Measurements from ENCODE around the gene HOXA2. TPM values are rescaled to one million over a fixed set of nuclear protein-coding genes. Genes with fewer than 3 reads are reported as not detected.

Gene HOXA2
- total and polyA plus RNA-seq, 2 of the 13 experiments (the other 11 are each of a cell fraction or from before 2014, with no cell fraction given): 0.22 to 0.29 TPM

GRCh38 chr7:27091105-27091504 is 11.4 kb downstream of the HOXA2 start (continued):
- TF ChIP-seq YY1 (IDR thresholded peaks at IDR 0.05; ENCODE audit: insufficient read depth, insufficient replicate concordance, low read depth, low read length): no peak
- no peak for TF ChIP-seq LCORL (IDR thresholded peaks at IDR 0.05)
- TF ChIP-seq LCORL (CRISPR knock-in tag; IDR thresholded peaks at IDR 0.05): no peak
- TF ChIP-seq ZBTB43 (CRISPR knock-in tag; conservative IDR thresholded peaks at IDR 0.05): no peak
- TF ChIP-seq TBX3 (IDR thresholded peaks at IDR 0.05; ENCODE audit: borderline replicate concordance): peak; percentile 26; the same call in 1 of the 2 replicates
- no peak for TF ChIP-seq HNF4A (CRISPR knock-in tag; IDR thresholded peaks at IDR 0.05)
- TF ChIP-seq RXRA (CRISPR knock-in tag; IDR thresholded peaks at IDR 0.05): peak; percentile 40; the same call in 1 of the 2 replicates
- no peak for TF ChIP-seq ZNF337 (CRISPR knock-in tag; IDR thresholded peaks at IDR 0.05; ENCODE audit: borderline replicate concordance, low read depth)
- TF ChIP-seq ETS1 (CRISPR knock-in tag; IDR thresholded peaks at IDR 0.05): no peak
- TF ChIP-seq BCL6 (CRISPR knock-in tag; IDR thresholded peaks at IDR 0.05): peak; percentile 61; the same call in 1 of the 2 replicates
- no peak for TF ChIP-seq KIAA2018 (CRISPR knock-in tag; IDR thresholded peaks at IDR 0.05; ENCODE audit: borderline replicate concordance)
- no peak for TF ChIP-seq ZNF232 (CRISPR knock-in tag; IDR thresholded peaks at IDR 0.05; ENCODE audit: borderline replicate concordance)
- TF ChIP-seq SKI (IDR thresholded peaks at IDR 0.05; ENCODE audit: partially characterized antibody): peak; percentile 54
- TF ChIP-seq ZNF790 (CRISPR knock-in tag; IDR thresholded peaks at IDR 0.05; ENCODE audit: borderline replicate concordance): no peak
- no peak for TF ChIP-seq SOX6 (IDR thresholded peaks at IDR 0.05)
- TF ChIP-seq SOX6 (CRISPR knock-in tag; IDR thresholded peaks at IDR 0.05): peak; percentile 20; the same call in 1 of the 2 replicates
- TF ChIP-seq AHR (CRISPR knock-in tag; IDR thresholded peaks at IDR 0.05): no peak
- TF ChIP-seq KDM2A (CRISPR knock-in tag; IDR thresholded peaks at IDR 0.05; ENCODE audit: borderline replicate concordance, low read depth): no peak
- TF ChIP-seq FOXA3 (CRISPR knock-in tag; IDR thresholded peaks at IDR 0.05): peak; percentile 64
- peak; percentile 98 for TF ChIP-seq RARA (CRISPR knock-in tag; IDR thresholded peaks at IDR 0.05)

Data from HepG2 (cell line).